Measurements from ENCODE around the gene HNRNPM.

The HNRNPM gene

GRCh38 chr19:8460516-8461298 lies 15.9 kb downstream of the HNRNPM start:
- no peak for DNase-seq

GRCh38 chr19:8461376-8461775 lies 16.6 kb downstream of the HNRNPM start:
- no peak for DNase-seq

GRCh38 chr19:8461891-8462290 lies 17.1 kb downstream of the HNRNPM start:
- no peak for DNase-seq

- DNase-seq, result no peak
Measured at GRCh38 chr19:8462571-8462970, 17.8 kb downstream of the HNRNPM start.

GRCh38 chr19:8463365-8463764 lies 18.6 kb downstream of the HNRNPM start:
- no peak for DNase-seq

GRCh38 chr19:8466018-8466417 lies 21.2 kb downstream of the HNRNPM start:
- no peak for DNase-seq

GRCh38 chr19:8468124-8468523 lies 23.3 kb downstream of the HNRNPM start:
- no peak for DNase-seq

GRCh38 chr19:8468761-8469373 lies 24.1 kb downstream of the HNRNPM start:
- no peak for DNase-seq

GRCh38 chr19:8469613-8470368 lies 25.0 kb downstream of the HNRNPM start:
- DNase-seq, result no peak

- peak; percentile 33 for DNase-seq
Measured at GRCh38 chr19:8473648-8474476, 29.1 kb downstream of the HNRNPM start.

- no peak for DNase-seq
Measured at GRCh38 chr19:8475005-8475404, 30.2 kb downstream of the HNRNPM start.

- no peak for DNase-seq
Measured at GRCh38 chr19:8476524-8476923, 31.7 kb downstream of the HNRNPM start.

- DNase-seq, result no peak
Measured at GRCh38 chr19:8477889-8478288, 33.1 kb downstream of the HNRNPM start.

GRCh38 chr19:8478598-8478997 lies 33.8 kb downstream of the HNRNPM start:
- no peak for DNase-seq

- DNase-seq, result no peak
Measured at GRCh38 chr19:8481201-8481600, 36.4 kb downstream of the HNRNPM start.

- DNase-seq, result no peak
Measured at GRCh38 chr19:8481616-8482015, 36.8 kb downstream of the HNRNPM start.

GRCh38 chr19:8482696-8483095 lies 37.9 kb downstream of the HNRNPM start:
- DNase-seq, result no peak

GRCh38 chr19:8483165-8483564 lies 38.4 kb downstream of the HNRNPM start:
- DNase-seq, result no peak

- DNase-seq, result no peak
Measured at GRCh38 chr19:8484331-8484894, 39.6 kb downstream of the HNRNPM start.

GRCh38 chr19:8485561-8486371 lies 41.0 kb downstream of the HNRNPM start:
- DNase-seq, result no peak

- no peak for DNase-seq
Measured at GRCh38 chr19:8486661-8487136, 41.9 kb downstream of the HNRNPM start.

Measured in activated CD4-positive, alpha-beta T cell treated with anti-CD3 and anti-CD28 coated beads, Interleukin-2, amount 50 U/mL, for 16 hours (primary cell).